Peyer's patch (tissue), 4 donors: ENCODE data around the gene ADGRL3. TPM values are rescaled to one million over a fixed set of nuclear protein-coding genes. Genes with fewer than 3 reads are reported as not detected.

Source experiments
- DNase-seq, 3 donors: peaks; one replicate each; pipeline ENCODE4 v3.0.0-alpha.2; 2017 to 2019
- H3K27ac ChIP-seq, 4 donors: fragments of 200-600 bp; sonication (generic); one replicate each; pipeline ENCODE4 v1.5.1; 2016 to 2019
- H3K27me3 ChIP-seq, 2 donors: fragments of 200-600 bp; sonication (generic); one replicate each; pipeline ENCODE4 v1.5.1; 2019
- H3K36me3 ChIP-seq, 3 donors: fragments of 200-600 bp; sonication (generic); one replicate each; pipeline ENCODE4 v1.5.1; 2016 to 2019
- H3K4me1 ChIP-seq, 4 donors: fragments of 200-600 bp; sonication (generic); one replicate each; pipeline ENCODE4 v1.5.1; 2016 to 2019
- H3K4me3 ChIP-seq, 4 donors: fragments of 200-600 bp; sonication (generic); 1 replicate in 3 of 4; 2 replicates in 1 of 4; pipeline ENCODE4 v1.5.1; 2016 to 2019; ENCODE audit warnings: mild to moderate bottlenecking in 1 of 4
- H3K9me3 ChIP-seq, 4 donors: fragments of 200-600 bp; sonication (generic); one replicate each; pipeline ENCODE4 v1.5.1; 2016 to 2019; ENCODE audit warnings: mild to moderate bottlenecking in 1 of 4
- POLR2A ChIP-seq, 2 donors: fragments of 450-650 bp; IDR thresholded peaks; one replicate each; pipeline ENCODE4 v1.5.1; 2017; ENCODE audit warnings: antibody characterized with exemption in 2 of 2, mild to moderate bottlenecking in 2 of 2, moderate library complexity in 2 of 2
- total RNA-seq, 4 donors: library from RNA; depleted of rRNA; stranded (reverse); fragments of >200 nt; gene quantifications; one replicate each; pipeline ENCODE4 v1.1.0, GENCODE V29; 2016
- TF ChIP-seq, protein P1 (sequence below), 6 experiments: fragments of 450-650 bp in 4 of 6; fragments of 200-600 bp in 2 of 6; sonication (generic) in 1 of 6; IDR thresholded peaks; one replicate each; pipeline ENCODE4 v1.5.1; 2017 to 2019; ENCODE audit warnings: antibody characterized with exemption in 6 of 6, mild to moderate bottlenecking in 3 of 6, moderate library complexity in 1 of 6

The ADGRL3 gene
- total RNA-seq, 4 donors from 2014 or later: 3.7 to 39.6 (median 9.1) TPM

DNA sequence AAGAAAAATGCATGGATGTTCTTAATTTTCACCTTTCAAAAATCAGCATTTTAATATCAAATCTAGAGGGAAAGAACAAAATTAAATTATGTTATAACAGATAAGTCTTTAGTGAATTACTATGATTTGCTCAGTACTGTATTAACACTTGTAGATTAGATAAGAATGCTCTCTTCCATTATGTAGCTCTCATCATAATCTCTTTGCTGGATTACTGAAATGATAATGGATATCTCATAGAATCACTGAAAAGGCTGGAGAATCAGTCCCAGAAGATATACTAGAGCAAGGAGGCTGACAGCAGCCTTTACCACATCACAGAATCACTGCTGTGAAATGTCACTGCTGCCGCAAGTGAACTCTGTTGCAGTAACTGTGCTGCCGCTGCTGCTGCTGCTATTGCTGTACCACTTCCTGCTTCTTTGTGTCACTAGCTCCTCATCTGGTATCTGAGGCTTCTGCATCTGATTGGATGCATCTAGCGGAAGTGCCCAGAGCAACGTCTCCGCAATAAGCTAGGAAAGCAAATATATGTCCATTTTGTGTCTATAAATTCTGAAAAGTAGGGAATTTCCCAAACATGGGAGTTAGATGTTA is 738.2 kb downstream of the ADGRL3 start:
- DNase-seq: no peak
- Histone ChIP-seq H3K9me3 (no peaks in the 10 kb centered on the region), H3K27ac (no peak overlapping the region), H3K4me3 (no peak overlapping the region), H3K4me1 (no peaks in the 10 kb centered on the region), H3K27me3 (no peaks in the 10 kb centered on the region), H3K36me3 (no peaks in the 10 kb centered on the region)
- no peak for TF ChIP-seq POLR2A (IDR thresholded peaks at IDR 0.05)
- TF ChIP-seq, protein P1, sequence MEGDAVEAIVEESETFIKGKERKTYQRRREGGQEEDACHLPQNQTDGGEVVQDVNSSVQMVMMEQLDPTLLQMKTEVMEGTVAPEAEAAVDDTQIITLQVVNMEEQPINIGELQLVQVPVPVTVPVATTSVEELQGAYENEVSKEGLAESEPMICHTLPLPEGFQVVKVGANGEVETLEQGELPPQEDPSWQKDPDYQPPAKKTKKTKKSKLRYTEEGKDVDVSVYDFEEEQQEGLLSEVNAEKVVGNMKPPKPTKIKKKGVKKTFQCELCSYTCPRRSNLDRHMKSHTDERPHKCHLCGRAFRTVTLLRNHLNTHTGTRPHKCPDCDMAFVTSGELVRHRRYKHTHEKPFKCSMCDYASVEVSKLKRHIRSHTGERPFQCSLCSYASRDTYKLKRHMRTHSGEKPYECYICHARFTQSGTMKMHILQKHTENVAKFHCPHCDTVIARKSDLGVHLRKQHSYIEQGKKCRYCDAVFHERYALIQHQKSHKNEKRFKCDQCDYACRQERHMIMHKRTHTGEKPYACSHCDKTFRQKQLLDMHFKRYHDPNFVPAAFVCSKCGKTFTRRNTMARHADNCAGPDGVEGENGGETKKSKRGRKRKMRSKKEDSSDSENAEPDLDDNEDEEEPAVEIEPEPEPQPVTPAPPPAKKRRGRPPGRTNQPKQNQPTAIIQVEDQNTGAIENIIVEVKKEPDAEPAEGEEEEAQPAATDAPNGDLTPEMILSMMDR (IDR thresholded peaks at IDR 0.05): no peak

DNA sequence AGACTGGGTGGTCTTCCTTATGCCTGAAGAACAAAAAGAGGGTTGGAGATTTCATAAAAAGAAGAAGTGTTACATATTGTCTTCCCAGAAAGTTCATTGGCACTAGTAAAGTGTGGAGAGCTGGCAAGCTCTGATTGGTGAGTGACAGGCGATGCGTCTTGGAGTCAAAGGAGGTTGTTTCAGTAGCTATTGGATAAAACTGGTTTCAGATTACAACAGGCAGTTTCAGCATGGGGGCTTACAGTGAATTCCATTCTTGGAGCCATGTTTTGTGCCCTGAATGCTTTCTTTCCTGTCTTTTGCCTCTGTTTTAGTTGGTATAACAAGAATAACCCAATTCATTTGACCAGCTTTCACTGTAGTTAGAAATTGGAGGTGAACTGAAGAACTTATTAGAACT is 750.5 kb downstream of the ADGRL3 start:
- TF ChIP-seq POLR2A (IDR thresholded peaks at IDR 0.05): no peak
- TF ChIP-seq, protein P1 (IDR thresholded peaks at IDR 0.05): no peak
- no peaks in the 10 kb centered on the region for H3K27me3 ChIP-seq
- no peaks in the 10 kb centered on the region for H3K36me3 ChIP-seq
- H3K9me3 ChIP-seq: no peaks in the 10 kb centered on the region
- no peak overlapping the region for H3K27ac ChIP-seq
- no peaks in the 10 kb centered on the region for H3K4me1 ChIP-seq
- no peak for DNase-seq
- no peak overlapping the region for H3K4me3 ChIP-seq

DNA sequence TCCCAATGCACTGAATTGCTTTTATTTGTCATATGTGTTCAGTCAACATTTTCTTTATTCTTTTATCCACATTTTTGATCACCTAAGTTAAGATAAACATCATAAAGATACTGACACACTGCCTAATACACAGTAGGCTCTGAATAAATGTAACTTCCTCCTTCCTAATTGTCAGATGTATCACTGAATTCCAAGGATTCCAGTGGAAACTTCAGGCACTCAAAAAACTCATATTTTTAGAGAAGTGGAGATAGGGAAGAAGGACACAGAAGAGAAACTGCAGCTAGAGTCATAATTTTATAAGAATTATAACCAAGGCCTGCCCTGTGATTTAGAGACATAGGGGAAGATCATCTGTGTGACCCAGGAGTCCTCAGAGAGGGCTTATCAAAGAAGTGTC is 753.3 kb downstream of the ADGRL3 start:
- H3K4me3 ChIP-seq: no peak overlapping the region
- no peaks in the 10 kb centered on the region for H3K4me1 ChIP-seq
- no peak for TF ChIP-seq POLR2A (IDR thresholded peaks at IDR 0.05)
- TF ChIP-seq, protein P1 (IDR thresholded peaks at IDR 0.05): no peak
- H3K27me3 ChIP-seq: no peaks in the 10 kb centered on the region
- DNase-seq: no peak
- H3K27ac ChIP-seq: no peak overlapping the region
- no peaks in the 10 kb centered on the region for H3K36me3 ChIP-seq
- no peaks in the 10 kb centered on the region for H3K9me3 ChIP-seq

DNA sequence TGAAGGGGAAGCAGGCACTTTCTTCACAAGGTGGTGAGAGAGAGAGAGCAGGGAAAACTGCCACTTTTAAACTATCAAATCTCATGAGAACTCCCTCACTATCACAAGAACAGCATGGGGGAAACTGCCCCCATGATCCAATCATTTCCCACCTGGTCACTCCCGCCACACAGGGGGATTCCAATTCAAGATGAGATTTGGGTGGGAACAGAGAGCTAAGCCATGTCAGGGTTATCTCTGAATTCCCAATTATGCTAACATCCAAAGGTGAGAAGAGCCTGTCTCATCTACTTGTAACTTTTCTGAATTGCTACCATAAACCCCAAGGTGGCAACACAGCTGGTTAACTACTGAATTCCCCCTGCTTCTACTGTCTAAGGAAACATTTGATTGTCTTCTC is 758.5 kb downstream of the ADGRL3 start:
- Histone ChIP-seq H3K36me3 (no peaks in the 10 kb centered on the region), H3K27ac (no peak overlapping the region), H3K27me3 (no peaks in the 10 kb centered on the region), H3K9me3 (no peaks in the 10 kb centered on the region), H3K4me3 (no peak overlapping the region), H3K4me1 (no peaks in the 10 kb centered on the region)
- TF ChIP-seq, protein P1 (IDR thresholded peaks at IDR 0.05): no peak
- TF ChIP-seq POLR2A (IDR thresholded peaks at IDR 0.05): no peak
- DNase-seq: no peak

DNA sequence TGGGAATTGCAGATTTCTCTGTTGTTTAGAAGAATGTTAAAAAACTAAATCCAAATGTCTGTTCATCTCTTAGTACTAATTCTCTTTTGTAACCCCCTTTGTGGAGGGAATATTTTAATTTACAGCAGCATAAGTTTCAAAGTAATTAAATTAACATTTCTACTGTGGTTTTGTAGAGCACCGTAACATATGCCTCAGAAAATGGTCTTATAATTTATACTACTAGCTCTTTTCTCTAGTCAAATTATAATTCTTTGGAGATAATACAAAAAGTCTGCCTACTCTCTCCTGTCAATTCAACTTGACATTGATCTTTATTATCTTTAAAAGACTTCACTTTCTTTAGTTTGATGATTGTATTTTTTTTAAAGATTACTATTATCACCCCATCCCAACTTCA is 759.0 kb downstream of the ADGRL3 start:
- Histone ChIP-seq H3K36me3 (no peaks in the 10 kb centered on the region), H3K9me3 (no peaks in the 10 kb centered on the region), H3K27ac (no peak overlapping the region), H3K27me3 (no peaks in the 10 kb centered on the region), H3K4me1 (no peaks in the 10 kb centered on the region), H3K4me3 (no peak overlapping the region)
- no peak for DNase-seq
- TF ChIP-seq, protein P1 (IDR thresholded peaks at IDR 0.05): no peak
- TF ChIP-seq POLR2A (IDR thresholded peaks at IDR 0.05): no peak
